Breast epithelium (tissue), 4 donors: ENCODE data around the gene SULT1A3. TPM values are rescaled to one million over a fixed set of nuclear protein-coding genes. Genes with fewer than 3 reads are reported as not detected.

Experiments
- DNase-seq, 2 donors: peaks; one replicate each; pipeline ENCODE4 v3.0.0-alpha.2; 2019; ENCODE audit warnings: low spot score in 2 of 2
- H3K27ac ChIP-seq, 2 donors: fragments of 200-600 bp; sonication (generic) in 1 of 2; one replicate each; pipeline ENCODE4 v1.5.1; 2016 to 2019; ENCODE audit warnings: mild to moderate bottlenecking in 1 of 2
- H3K27me3 ChIP-seq, 2 donors: fragments of 200-600 bp; sonication (generic) in 1 of 2; one replicate each; pipeline versions ENCODE4 v1.5.1 to v1.6.0; 2017 to 2019; ENCODE audit warnings: control low read depth in 1 of 2, mild to moderate bottlenecking in 1 of 2
- H3K36me3 ChIP-seq: fragments of 200-600 bp; one replicate; pipeline ENCODE4 v1.5.1; 2019
- H3K4me1 ChIP-seq, 2 donors: fragments of 200-600 bp; sonication (generic); one replicate each; pipeline ENCODE4 v1.5.1; 2016 to 2019; ENCODE audit warnings: control low read depth in 1 of 2
- H3K4me3 ChIP-seq, 3 donors: fragments of 200-600 bp; sonication (generic); 1 replicate in 2 of 3; 2 replicates in 1 of 3; pipeline ENCODE4 v1.5.1; 2016 to 2019; ENCODE audit warnings: mild to moderate bottlenecking in 3 of 3, moderate library complexity in 2 of 3
- H3K9me3 ChIP-seq, 2 donors: fragments of 200-600 bp; sonication (generic) in 1 of 2; one replicate each; pipeline ENCODE4 v1.5.1; 2016 to 2019; ENCODE audit warnings: control low read depth in 1 of 2
- CTCF ChIP-seq, 3 donors: fragments of 450-650 bp; IDR thresholded peaks; one replicate each; pipeline ENCODE4 v1.5.1; 2016 to 2017; ENCODE audit warnings: antibody characterized with exemption in 3 of 3, mild to moderate bottlenecking in 3 of 3, moderate library complexity in 3 of 3
- POLR2A ChIP-seq: fragments of 450-650 bp; IDR thresholded peaks from one replicate; pipeline ENCODE4 v1.6.1; 2016; ENCODE audit warnings: antibody characterized with exemption, mild to moderate bottlenecking, moderate library complexity
- POLR2AphosphoS5 ChIP-seq, 3 donors: sonication (generic); formaldehyde crosslinking; IDR thresholded peaks; one replicate each; pipeline ENCODE4 v1.6.1; 2017; ENCODE audit warnings: antibody characterized with exemption in 3 of 3
- intact Hi-C: fragments of 100-400 bp; cut with DNase I; formaldehyde crosslinking; loops from one replicate; pipeline ENCODE4 v1.15.1; 2023; ENCODE audit warnings: low total_unique reads
- total RNA-seq, 3 donors: library from RNA; depleted of rRNA; stranded (reverse); fragments of >200 nt; gene quantifications; one replicate each; pipeline ENCODE4 v1.1.0, GENCODE V29; 2016

Gene SULT1A3
- total RNA-seq, 3 donors from 2014 or later = 12.3 to 27.0 (median 15.7) TPM

- no peak for TF ChIP-seq POLR2A
- no peak for TF ChIP-seq POLR2AphosphoS5 (IDR thresholded peaks at IDR 0.05)
- no peak for TF ChIP-seq CTCF (IDR thresholded peaks at IDR 0.05)
- no peak overlapping the region for H3K4me3 ChIP-seq
- no peaks in the 10 kb centered on the region for H3K4me1 ChIP-seq
- H3K9me3 ChIP-seq = no peaks in the 10 kb centered on the region
- H3K36me3 ChIP-seq = no peaks in the 10 kb centered on the region
- H3K27me3 ChIP-seq = no peaks in the 10 kb centered on the region
- no peak overlapping the region for H3K27ac ChIP-seq
- intact Hi-C loops = no loop called here
- DNase-seq = no peak
Observed at GRCh38 chr16:30179931-30180330, 19.1 kb upstream of the SULT1A3 start.

- H3K9me3 ChIP-seq = no peaks in the 10 kb centered on the region
- no peak overlapping the region for H3K27ac ChIP-seq
- intact Hi-C loops = no loop called here
- DNase-seq = no peak
- no peaks in the 10 kb centered on the region for H3K4me1 ChIP-seq
- no peaks in the 10 kb centered on the region for H3K27me3 ChIP-seq
- no peaks in the 10 kb centered on the region for H3K36me3 ChIP-seq
- H3K4me3 ChIP-seq = no peak overlapping the region
- no peak for TF ChIP-seq POLR2AphosphoS5 (IDR thresholded peaks at IDR 0.05)
- no peak for TF ChIP-seq CTCF (IDR thresholded peaks at IDR 0.05)
- no peak for TF ChIP-seq POLR2A
Observed at GRCh38 chr16:30180741-30181140, 18.3 kb upstream of the SULT1A3 start.

GRCh38 chr16:30183233-30184095, 15.6 kb upstream of the SULT1A3 start, which contains the start of gene CORO1A:
TSS of gene CORO1A (plus strand) at chr16:30183602. CDS start at chr16:30185210, 1,608 bp downstream.
- no peaks in the 10 kb centered on the region for H3K36me3 ChIP-seq
- DNase-seq = peak; percentile 65 to 83
- H3K27ac ChIP-seq = peak within 1 kb of the TSS; percentile 48 to 75
- H3K27me3 ChIP-seq = no peaks in the 10 kb centered on the region
- intact Hi-C loops = no loop called here
- H3K9me3 ChIP-seq = no peaks in the 10 kb centered on the region
- peak within 1 kb of the TSS; percentile 48 to 78 (median 66) for H3K4me3 ChIP-seq
- no peaks in the 10 kb centered on the region for H3K4me1 ChIP-seq
- TF ChIP-seq CTCF (IDR thresholded peaks at IDR 0.05) (no peak), POLR2A (no peak), POLR2AphosphoS5 (IDR thresholded peaks at IDR 0.05) (peak in 1 of 3 donors; percentile 49)

- Histone ChIP-seq H3K36me3 (no peaks in the 10 kb centered on the region), H3K27me3 (no peaks in the 10 kb centered on the region), H3K27ac (no peak overlapping the region), H3K9me3 (no peaks in the 10 kb centered on the region), H3K4me3 (peak overlapping the region; percentile 48 to 78 (median 66)), H3K4me1 (no peaks in the 10 kb centered on the region)
- TF ChIP-seq CTCF (IDR thresholded peaks at IDR 0.05) (no peak), POLR2AphosphoS5 (IDR thresholded peaks at IDR 0.05) (no peak), POLR2A (no peak)
- no peak for DNase-seq
- intact Hi-C loops = no loop called here
Observed at GRCh38 chr16:30184096-30184890, 14.8 kb upstream of the SULT1A3 start.
